ENCODE measurements around the gene LRRC1. TPM values are rescaled to one million over a fixed set of nuclear protein-coding genes. Genes with fewer than 3 reads are reported as not detected.

LRRC1 gene
- total and polyA plus RNA-seq, 10 of the 15 experiments (the other 5 are each of a cell fraction or from before 2014, with no cell fraction given), result 0.35 to 9.3 (median 0.63) TPM

DNA sequence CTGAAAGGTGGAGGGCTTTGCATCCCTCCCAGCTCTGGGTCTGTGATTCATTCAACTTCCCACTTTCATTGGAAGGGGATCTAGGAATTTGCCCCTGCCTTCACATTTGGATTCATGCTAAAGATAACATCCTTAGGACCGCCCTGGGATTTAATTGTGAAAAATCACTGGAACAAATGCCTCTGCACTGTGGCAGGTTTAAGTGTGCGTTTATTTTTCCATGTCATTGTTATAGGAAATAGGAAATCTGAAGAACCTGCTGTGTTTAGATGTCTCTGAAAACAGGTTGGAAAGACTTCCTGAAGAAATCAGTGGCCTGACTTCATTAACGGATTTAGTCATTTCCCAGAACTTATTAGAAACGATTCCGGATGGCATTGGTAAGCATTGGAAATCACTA, 104.7 kb downstream of the LRRC1 start:
- intact Hi-C loops (cut with micrococcal nuclease; ENCODE audit: unreplicated experiment), result no loop called here
- TF ChIP-seq NFYB (IDR thresholded peaks at IDR 0.05; ENCODE audit: insufficient read depth, low read depth, low read length), result no peak
- no peak for FAIRE-seq
- no peaks in the 10 kb centered on the region for H3K4me1 ChIP-seq (ENCODE audit: control insufficient read depth, insufficient read depth, low read length)
- H3K4me3 ChIP-seq, result no peak overlapping the region
- in situ Hi-C loops (cut with MboI), result no loop called here
- no peaks in the 10 kb centered on the region; a peak in 1 of 4 replicates for H3K36me3 ChIP-seq (ENCODE audit: control insufficient read depth in 2 of 2, insufficient read depth in 2 of 2, low read length in 1 of 2)
- H3K27me3 ChIP-seq (replicated peaks in 1 of 2; ENCODE audit: control insufficient read depth in 2 of 2, insufficient read depth in 2 of 2, low read length in 1 of 2), result no peaks in the 10 kb centered on the region
- POLR2A ChIA-PET, result no interaction called here
- CTCF ChIA-PET, result no interaction called here
- RAD21 ChIA-PET (ENCODE audit: unreplicated experiment), result no interaction called here
- H3K9me3 ChIP-seq (replicated peaks; ENCODE audit: control insufficient read depth, insufficient read depth, low read length), result no peaks in the 10 kb centered on the region
- no peak overlapping the region for H2AFZ ChIP-seq (ENCODE audit: control insufficient read depth, low read depth, low read length)
- WGBS (ENCODE audit: insufficient coverage, insufficient replicate concordance, low lambda C conversion rate, missing lambda C conversion rate), result 61% methylated on average over 5 of the region's 5 CpGs
- H3K4me2 ChIP-seq (ENCODE audit: control insufficient read depth, insufficient read depth), result no peak overlapping the region
- H3K27ac ChIP-seq (ENCODE audit: control insufficient read depth, insufficient read depth), result no peak overlapping the region
- SMC1A ChIA-PET (ENCODE audit: uncharacterized antibody, unreplicated experiment), result no interaction called here
- no peaks in the 10 kb centered on the region for H4K20me1 ChIP-seq (ENCODE audit: control insufficient read depth, insufficient read depth)
- BruUV-seq (replicated peaks), result no TSS peak
- ATAC-seq, result no peak
- no peak for DNase-seq (ENCODE audit: low read depth, low spot score)
- H3K79me2 ChIP-seq (ENCODE audit: control insufficient read depth, insufficient read depth, low read length), result no peaks in the 10 kb centered on the region
- no peak overlapping the region for H3K9ac ChIP-seq (ENCODE audit: control insufficient read depth, insufficient read depth, low read length)

DNA sequence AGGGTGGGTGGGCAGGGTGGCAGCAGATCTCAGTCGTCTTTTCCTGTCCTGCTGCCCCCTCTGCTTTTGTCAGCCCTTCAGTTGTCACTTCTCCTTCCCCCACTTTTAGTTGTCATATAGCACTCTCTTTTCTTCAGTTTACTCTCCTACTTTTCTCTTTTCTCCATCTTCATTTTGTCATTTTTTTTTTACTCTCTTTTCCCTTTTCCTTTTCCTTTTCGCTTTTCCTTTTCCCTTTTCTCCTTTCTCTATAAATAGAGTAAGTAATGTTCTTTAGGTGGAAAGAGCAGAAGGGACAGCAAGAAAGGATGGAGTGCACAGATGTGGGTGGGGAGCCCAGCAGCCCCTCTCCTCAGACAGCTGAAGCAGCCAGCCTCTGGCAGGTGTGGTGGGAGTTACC, 108.6 kb downstream of the LRRC1 start:
- ChIA-PET SMC1A (ENCODE audit: uncharacterized antibody, unreplicated experiment) (no interaction called here), RAD21 (ENCODE audit: unreplicated experiment) (no interaction called here), CTCF (no interaction called here), POLR2A (no interaction called here)
- BruUV-seq (replicated peaks), result no TSS peak
- DNase-seq (ENCODE audit: low read depth, low spot score), result no peak
- Histone ChIP-seq H3K4me2 (ENCODE audit: control insufficient read depth, insufficient read depth) (no peak overlapping the region), H2AFZ (ENCODE audit: control insufficient read depth, low read depth, low read length) (no peak overlapping the region), H3K79me2 (ENCODE audit: control insufficient read depth, insufficient read depth, low read length) (no peaks in the 10 kb centered on the region), H3K27ac (ENCODE audit: control insufficient read depth, insufficient read depth) (no peak overlapping the region), H3K9me3 (replicated peaks; ENCODE audit: control insufficient read depth, insufficient read depth, low read length) (no peaks in the 10 kb centered on the region), H3K9ac (ENCODE audit: control insufficient read depth, insufficient read depth, low read length) (no peak overlapping the region), H3K4me1 (ENCODE audit: control insufficient read depth, insufficient read depth, low read length) (no peaks in the 10 kb centered on the region), H3K27me3 (replicated peaks in 1 of 2; ENCODE audit: control insufficient read depth in 2 of 2, insufficient read depth in 2 of 2, low read length in 1 of 2) (no peaks in the 10 kb centered on the region), H3K4me3 (no peak overlapping the region), H4K20me1 (ENCODE audit: control insufficient read depth, insufficient read depth) (no peaks in the 10 kb centered on the region), H3K36me3 (ENCODE audit: control insufficient read depth in 2 of 2, insufficient read depth in 2 of 2, low read length in 1 of 2) (no peaks in the 10 kb centered on the region; a peak in 1 of 4 replicates)
- no peak for FAIRE-seq
- no peak for ATAC-seq
- in situ Hi-C loops (cut with MboI) (no loop called here), intact Hi-C loops (cut with micrococcal nuclease; ENCODE audit: unreplicated experiment) (no loop called here)
- TF ChIP-seq IRF4 (IDR thresholded peaks at IDR 0.05; ENCODE audit: low read depth, low read length), result no peak
- TF ChIP-seq, protein P1, sequence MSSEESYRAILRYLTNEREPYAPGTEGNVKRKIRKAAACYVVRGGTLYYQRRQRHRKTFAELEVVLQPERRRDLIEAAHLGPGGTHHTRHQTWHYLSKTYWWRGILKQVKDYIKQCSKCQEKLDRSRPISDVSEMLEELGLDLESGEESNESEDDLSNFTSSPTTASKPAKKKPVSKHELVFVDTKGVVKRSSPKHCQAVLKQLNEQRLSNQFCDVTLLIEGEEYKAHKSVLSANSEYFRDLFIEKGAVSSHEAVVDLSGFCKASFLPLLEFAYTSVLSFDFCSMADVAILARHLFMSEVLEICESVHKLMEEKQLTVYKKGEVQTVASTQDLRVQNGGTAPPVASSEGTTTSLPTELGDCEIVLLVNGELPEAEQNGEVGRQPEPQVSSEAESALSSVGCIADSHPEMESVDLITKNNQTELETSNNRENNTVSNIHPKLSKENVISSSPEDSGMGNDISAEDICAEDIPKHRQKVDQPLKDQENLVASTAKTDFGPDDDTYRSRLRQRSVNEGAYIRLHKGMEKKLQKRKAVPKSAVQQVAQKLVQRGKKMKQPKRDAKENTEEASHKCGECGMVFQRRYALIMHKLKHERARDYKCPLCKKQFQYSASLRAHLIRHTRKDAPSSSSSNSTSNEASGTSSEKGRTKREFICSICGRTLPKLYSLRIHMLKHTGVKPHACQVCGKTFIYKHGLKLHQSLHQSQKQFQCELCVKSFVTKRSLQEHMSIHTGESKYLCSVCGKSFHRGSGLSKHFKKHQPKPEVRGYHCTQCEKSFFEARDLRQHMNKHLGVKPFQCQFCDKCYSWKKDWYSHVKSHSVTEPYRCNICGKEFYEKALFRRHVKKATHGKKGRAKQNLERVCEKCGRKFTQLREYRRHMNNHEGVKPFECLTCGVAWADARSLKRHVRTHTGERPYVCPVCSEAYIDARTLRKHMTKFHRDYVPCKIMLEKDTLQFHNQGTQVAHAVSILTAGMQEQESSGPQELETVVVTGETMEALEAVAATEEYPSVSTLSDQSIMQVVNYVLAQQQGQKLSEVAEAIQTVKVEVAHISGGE (CRISPR knock-in tag; IDR thresholded peaks at IDR 0.05), result no peak
- TF ChIP-seq EP300 (IDR thresholded peaks at IDR 0.05; ENCODE audit: borderline replicate concordance in 1 of 2, control insufficient read depth in 1 of 2, low read depth in 2 of 2, low read length in 2 of 2), result no peak
- TF ChIP-seq POLR2AphosphoS2 (IDR thresholded peaks at IDR 0.05; ENCODE audit: low read depth, low read length), result no peak
- no peak for TF ChIP-seq HDAC6 (IDR thresholded peaks at IDR 0.05; ENCODE audit: unreplicated experiment)
- no peak for TF ChIP-seq BHLHE40 (IDR thresholded peaks at IDR 0.05; ENCODE audit: borderline replicate concordance in 1 of 2, low read depth in 2 of 2, low read length in 1 of 2)
- no peak for TF ChIP-seq NFYA (IDR thresholded peaks at IDR 0.05; ENCODE audit: borderline replicate concordance, low read depth, low read length)
- 75% methylated on average over 1 of the region's 2 CpGs for WGBS (ENCODE audit: insufficient coverage, insufficient replicate concordance, low lambda C conversion rate, missing lambda C conversion rate)

Measured in GM12878 (cell line).